IMR-90 (cell line): ENCODE results near the gene ATP4B. TPM values are rescaled to one million over a fixed set of nuclear protein-coding genes. Genes with fewer than 3 reads are reported as not detected.

ENCODE experiments used
- ATAC-seq: fragments of 200-7000 bp; cut with Tn5 transposase; 2 replicates; pipeline ENCODE4 v1.9.1; 2020; ENCODE audit warnings: low read depth, mild to moderate bottlenecking, moderate library complexity
- BruUV-seq: library from RNA; stranded (reverse); fragments of 400-500 nt; replicated peaks from 2 replicates; lab custom pipeline; 2021; lab: Mats Ljungman, UMichigan
- CTCF ChIA-PET: fragments of 300-600 bp; formaldehyde crosslinking; extraction: SDS; loops from one replicate; lab custom pipeline; 2021; ENCODE audit warnings: antibody characterized with exemption; lab: Yijun Ruan, JAX
- POLR2A ChIA-PET: fragments of 300-600 bp; sonication (Branson Sonifier 250); formaldehyde crosslinking; loops from one replicate; lab custom pipeline; 2022; ENCODE audit warnings: antibody characterized with exemption; ENCODE audit not compliant: unreplicated experiment; lab: Charles Lee
- DNase-seq: peaks from one replicate; pipeline ENCODE4 v3.0.0; 2013
- H2AFZ ChIP-seq: replicated peaks from 2 replicates; pipeline ENCODE3; 2013; ENCODE audit warnings: low read length, mild to moderate bottlenecking; ENCODE audit not compliant: poor library complexity
- H2AK5ac ChIP-seq: 2 replicates; pipeline ENCODE4 v1.6.1; 2013; ENCODE audit warnings: low read depth, low read length, inconsistent platforms
- H2AK9ac ChIP-seq: replicated peaks from 2 replicates; pipeline ENCODE3; 2013; ENCODE audit warnings: mild to moderate bottlenecking, low read depth, low read length, moderate library complexity; ENCODE audit not compliant: poor library complexity
- H2BK120ac ChIP-seq: 2 replicates; pipeline ENCODE4 v1.6.1; 2013; ENCODE audit warnings: low read depth, low read length, inconsistent platforms
- H2BK15ac ChIP-seq: 3 replicates; pipeline ENCODE4 v1.6.1; 2013; ENCODE audit warnings: low read depth, low read length, inconsistent platforms
- H2BK20ac ChIP-seq: 2 replicates; pipeline ENCODE4 v1.6.1; 2013; ENCODE audit warnings: low read depth, mild to moderate bottlenecking, inconsistent platforms, low read length, moderate library complexity
- H2BK5ac ChIP-seq: 2 replicates; pipeline ENCODE4 v1.6.1; 2013; ENCODE audit warnings: mild to moderate bottlenecking, low read depth, low read length, inconsistent platforms; ENCODE audit not compliant: poor library complexity, severe bottlenecking
- H3K14ac ChIP-seq: replicated peaks from 2 replicates; pipeline ENCODE4 v1.6.1; 2013; ENCODE audit warnings: low read depth, low read length, inconsistent platforms
- H3K18ac ChIP-seq: 2 replicates; pipeline ENCODE4 v1.6.1; 2013; ENCODE audit warnings: low read depth, low read length, control low read depth
- H3K23ac ChIP-seq: 2 replicates; pipeline ENCODE4 v1.6.1; 2013; ENCODE audit warnings: low read depth, low read length, inconsistent platforms
- H3K27ac ChIP-seq: 2 replicates; pipeline ENCODE4 v1.5.1; 2013; ENCODE audit warnings: mild to moderate bottlenecking, control low read depth, low read length; ENCODE audit not compliant: insufficient read depth
- H3K27me3 ChIP-seq: 2 replicates; pipeline ENCODE4 v1.6.1; 2013; ENCODE audit warnings: low read length; ENCODE audit not compliant: control insufficient read depth, insufficient read depth
- H3K36me3 ChIP-seq: 2 replicates; pipeline ENCODE4 v1.6.1; 2013; ENCODE audit warnings: low read length, mixed read lengths; ENCODE audit not compliant: control insufficient read depth, insufficient read depth
- H3K4ac ChIP-seq: 2 replicates; pipeline ENCODE4 v1.6.1; 2013; ENCODE audit warnings: low read depth, low read length, inconsistent platforms
- H3K4me1 ChIP-seq: 2 replicates; pipeline ENCODE4 v1.6.1; 2013; ENCODE audit warnings: low read length, mixed read lengths; ENCODE audit not compliant: control insufficient read depth, insufficient read depth
- H3K4me2 ChIP-seq: 2 replicates; pipeline ENCODE4 v1.6.1; 2013; ENCODE audit warnings: low read depth, mild to moderate bottlenecking, control low read depth, low read length, moderate library complexity
- H3K4me3 ChIP-seq: 2 replicates; pipeline ENCODE4 v1.5.1; 2013; ENCODE audit warnings: low read depth, mild to moderate bottlenecking, control low read depth, low read length, moderate library complexity; ENCODE audit not compliant: insufficient read depth
- H3K56ac ChIP-seq: 2 replicates; pipeline ENCODE4 v1.6.1; 2013; ENCODE audit warnings: low read length, inconsistent platforms; ENCODE audit not compliant: insufficient read depth; ENCODE audit errors: extremely low read depth
- H3K79me1 ChIP-seq, 2 experiments: 2 replicates each; pipeline ENCODE4 v1.6.1; 2013; ENCODE audit warnings: low read length in 2 of 2, inconsistent platforms in 1 of 2, low read depth in 1 of 2
- H3K9ac ChIP-seq: 2 replicates; pipeline ENCODE4 v1.6.1; 2013; ENCODE audit warnings: low read depth, low read length, control low read depth
- H3K9me1 ChIP-seq: 2 replicates; pipeline ENCODE4 v1.6.1; 2013; ENCODE audit warnings: low read length, inconsistent platforms; ENCODE audit not compliant: insufficient read depth
- H3K9me3 ChIP-seq: 2 replicates; pipeline ENCODE4 v1.6.1; 2013; ENCODE audit warnings: low read length; ENCODE audit not compliant: control insufficient read depth, insufficient read depth
- H4K20me1 ChIP-seq: 2 replicates; pipeline ENCODE4 v1.6.1; 2013; ENCODE audit warnings: low read length, inconsistent platforms; ENCODE audit not compliant: insufficient read depth
- H4K5ac ChIP-seq: 2 replicates; pipeline ENCODE4 v1.6.1; 2013; ENCODE audit warnings: mild to moderate bottlenecking, low read depth, low read length, control low read depth
- H4K8ac ChIP-seq, 2 experiments: 2 replicates each; pipeline ENCODE4 v1.6.1; 2013; ENCODE audit warnings: low read depth in 2 of 2, low read length in 2 of 2, control low read depth in 1 of 2, inconsistent platforms in 1 of 2
- H4K91ac ChIP-seq: 2 replicates; pipeline ENCODE4 v1.6.1; 2013; ENCODE audit warnings: low read depth, low read length, inconsistent platforms; ENCODE audit not compliant: insufficient read depth
- NFE2L2 ChIP-seq: fragments of 150-350 bp; IDR thresholded peaks from 2 replicates; pipeline ENCODE4 v1.6.1; 2016; ENCODE audit warnings: low read depth, mild to moderate bottlenecking, low read length
- WGBS, 2 experiments: methylation state at CpG; one replicate each; pipeline versions ENCODE4 v1.1.5 to v1.1.7; 2013; ENCODE audit warnings: missing lambda C conversion rate in 2 of 2; ENCODE audit not compliant: insufficient read length in 1 of 2; ENCODE audit errors: extremely low coverage in 2 of 2; 5-methylcytosine and 5-hydroxymethylcytosine counted together
- dilution Hi-C: fragments of 300-500 bp; cut with HindIII; formaldehyde crosslinking; loops from one replicate; pipeline ENCODE4 v1.14.3; 2018; ENCODE audit warnings: low sequenced_read_pairs; ENCODE audit not compliant: unreplicated experiment
- in situ Hi-C: fragments of 300-500 bp; cut with MboI; formaldehyde crosslinking; loops from 3 replicates; pipeline ENCODE4 v1.14.3; 2019; ENCODE audit warnings: low sequenced_read_pairs, inconsistent platforms, mixed read lengths
- intact Hi-C: fragments of 100-400 bp; cut with micrococcal nuclease; formaldehyde crosslinking; loops from 2 replicates; pipeline ENCODE4 v1.10.0; 2022
- polyA plus RNA-seq, 3 experiments: library from polyadenylated mRNA; depleted of rRNA; stranded (reverse); fragments of >200 nt; gene quantifications; 2 replicates each; pipeline ENCODE4 v1.2.3, GENCODE V29; 2012; ENCODE audit warnings: low replicate concordance in 1 of 3
- total RNA-seq: library from RNA; depleted of rRNA; stranded (reverse); fragments of >200 nt; gene quantifications from 2 replicates; pipeline ENCODE4 v1.2.3, GENCODE V29; 2012
- TF ChIP-seq, protein P1 (sequence below): conservative IDR thresholded peaks from 2 replicates; pipeline ENCODE4 v1.5.1; 2012; ENCODE audit warnings: mild to moderate bottlenecking, low read depth, low read length, improper control_type of control experiment

The ATP4B gene
- total and polyA plus RNA-seq, 2 of the 4 experiments (the other 2 are of a cell fraction), result not detected

DNA sequence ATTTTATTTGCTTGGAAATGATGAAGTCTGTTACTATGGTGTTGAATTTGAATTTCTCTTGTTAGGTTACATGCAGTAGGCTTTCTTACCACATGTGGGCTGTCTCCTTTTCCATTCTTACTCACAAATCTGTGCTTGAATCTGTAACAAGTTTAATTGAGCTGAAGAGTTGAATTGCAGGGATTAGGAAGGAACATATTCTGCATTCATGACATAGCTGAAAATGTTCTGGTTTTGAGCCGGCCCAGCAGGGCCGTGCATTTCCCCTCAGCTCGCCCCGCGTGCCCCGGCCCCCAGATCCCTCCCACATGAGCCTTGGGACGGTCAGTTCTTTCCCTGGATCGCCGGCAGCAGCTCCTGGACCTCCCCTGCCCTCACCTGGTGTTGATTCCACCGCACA, 45.4 kb downstream of the ATP4B start:
- in situ Hi-C loops (no loop called here), intact Hi-C loops (no loop called here), dilution Hi-C loops (no loop called here)
- ChIA-PET POLR2A (no interaction called here), CTCF (no interaction called here)
- Histone ChIP-seq H4K20me1 (peaks cover 91% of the 10 kb centered on the region), H4K5ac (no peak overlapping the region), H3K56ac (no peak overlapping the region), H4K8ac (no peak overlapping the region), H3K4ac (no peak overlapping the region), H3K9ac (no peak overlapping the region), H2AK5ac (no peak overlapping the region), H2AFZ (no peak overlapping the region), H3K14ac (no peak overlapping the region), H2BK20ac (no peak overlapping the region), H3K18ac (no peak overlapping the region), H2BK120ac (no peak overlapping the region), H3K27me3 (no peaks in the 10 kb centered on the region), H3K9me1 (peaks cover 45% of the 10 kb centered on the region), H3K4me2 (no peak overlapping the region), H3K23ac (no peak overlapping the region), H3K4me1 (peaks cover 13% of the 10 kb centered on the region), H2AK9ac (no peak overlapping the region), H3K9me3 (no peaks in the 10 kb centered on the region), H3K4me3 (no peak overlapping the region), H2BK5ac (no peak overlapping the region), H2BK15ac (no peak overlapping the region), H4K91ac (no peak overlapping the region), H3K79me1 (peaks cover 40 to 92% of the 10 kb centered on the region in 2 experiments), H3K36me3 (peaks cover 31% of the 10 kb centered on the region), H3K27ac (no peak overlapping the region)
- 98% methylated on average over 6 of the region's 10 CpGs; no CpG with 5 or more reads in 1 of the 2 experiments for WGBS, 2 experiments
- ATAC-seq, result no peak
- no peak for TF ChIP-seq NFE2L2
- TF ChIP-seq, protein P1, sequence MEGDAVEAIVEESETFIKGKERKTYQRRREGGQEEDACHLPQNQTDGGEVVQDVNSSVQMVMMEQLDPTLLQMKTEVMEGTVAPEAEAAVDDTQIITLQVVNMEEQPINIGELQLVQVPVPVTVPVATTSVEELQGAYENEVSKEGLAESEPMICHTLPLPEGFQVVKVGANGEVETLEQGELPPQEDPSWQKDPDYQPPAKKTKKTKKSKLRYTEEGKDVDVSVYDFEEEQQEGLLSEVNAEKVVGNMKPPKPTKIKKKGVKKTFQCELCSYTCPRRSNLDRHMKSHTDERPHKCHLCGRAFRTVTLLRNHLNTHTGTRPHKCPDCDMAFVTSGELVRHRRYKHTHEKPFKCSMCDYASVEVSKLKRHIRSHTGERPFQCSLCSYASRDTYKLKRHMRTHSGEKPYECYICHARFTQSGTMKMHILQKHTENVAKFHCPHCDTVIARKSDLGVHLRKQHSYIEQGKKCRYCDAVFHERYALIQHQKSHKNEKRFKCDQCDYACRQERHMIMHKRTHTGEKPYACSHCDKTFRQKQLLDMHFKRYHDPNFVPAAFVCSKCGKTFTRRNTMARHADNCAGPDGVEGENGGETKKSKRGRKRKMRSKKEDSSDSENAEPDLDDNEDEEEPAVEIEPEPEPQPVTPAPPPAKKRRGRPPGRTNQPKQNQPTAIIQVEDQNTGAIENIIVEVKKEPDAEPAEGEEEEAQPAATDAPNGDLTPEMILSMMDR, result no peak
- BruUV-seq, result no TSS peak
- no peak for DNase-seq
